Small intestine (tissue), 7 donors: Measurements from ENCODE around the gene CORO2B. TPM values are rescaled to one million over a fixed set of nuclear protein-coding genes. Genes with fewer than 3 reads are reported as not detected.

Source experiments
- DNase-seq, 2 donors: peaks; one replicate each; pipeline versions ENCODE4 v3.0.0 to v3.0.0-alpha.2; 2013
- FAIRE-seq: peaks from 2 replicates; lab custom pipeline; 2012; peaks lifted over from hg19 to GRCh38; lab: Jason Lieb, UNC
- H3K27ac ChIP-seq, 3 donors: one replicate each; pipeline ENCODE4 v1.5.1; 2013; ENCODE audit warnings: low read length in 2 of 3, mild to moderate bottlenecking in 2 of 3, control low read depth in 1 of 3, inconsistent platforms in 1 of 3, low read depth in 1 of 3, moderate library complexity in 1 of 3
- H3K27me3 ChIP-seq, 3 donors: one replicate each; pipeline ENCODE4 v1.6.1; 2013; ENCODE audit warnings: low read length in 3 of 3, inconsistent platforms in 1 of 3; ENCODE audit not compliant: control insufficient read depth in 3 of 3, insufficient read depth in 3 of 3
- H3K36me3 ChIP-seq, 3 donors: one replicate each; pipeline ENCODE4 v1.6.1; 2013; ENCODE audit warnings: low read length in 3 of 3, inconsistent platforms in 1 of 3, low read depth in 1 of 3, mild to moderate bottlenecking in 1 of 3, moderate library complexity in 1 of 3; ENCODE audit not compliant: control insufficient read depth in 3 of 3, insufficient read depth in 2 of 3
- H3K4me1 ChIP-seq, 3 donors: one replicate each; pipeline ENCODE4 v1.6.1; 2013; ENCODE audit warnings: low read length in 2 of 3, inconsistent platforms in 1 of 3, low read depth in 1 of 3, mild to moderate bottlenecking in 1 of 3, moderate library complexity in 1 of 3; ENCODE audit not compliant: control insufficient read depth in 3 of 3, insufficient read depth in 2 of 3
- H3K4me3 ChIP-seq, 3 donors: one replicate each; pipeline ENCODE4 v1.5.1; 2013; ENCODE audit warnings: low read length in 3 of 3, control low read depth in 1 of 3, inconsistent platforms in 1 of 3, low read depth in 1 of 3, mild to moderate bottlenecking in 1 of 3, moderate library complexity in 1 of 3
- H3K9me3 ChIP-seq, 2 donors: one replicate each; pipeline ENCODE4 v1.6.1; 2013; ENCODE audit warnings: low read depth in 1 of 2, low read length in 1 of 2; ENCODE audit not compliant: control insufficient read depth in 2 of 2, insufficient read depth in 1 of 2
- WGBS, 3 donors: extraction: QIAGEN DNeasy Blood & Tissue Kit; methylation state at CpG; one replicate each; pipeline ENCODE4 v1.1.7; 2013; 5-methylcytosine and 5-hydroxymethylcytosine counted together
- polyA plus RNA-seq, 4 donors: library from polyadenylated mRNA; stranded (reverse) in 3 of 4; unstranded in 1 of 4; fragments of 200-250 nt in 3 of 4; fragments of 120-200 nt in 1 of 4; gene quantifications; one replicate each; pipeline versions ENCODE4 v1.2.1 to v1.2.3, GENCODE V29; 2013
- donor health status: healthy with polysubstance abuse.
- donor health status: control.
- donor health status: control.
- donor health status: Bipolar disorder and iron deficiency.
- donor health status: healthy.

The CORO2B gene
- polyA plus RNA-seq, 4 donors, result 1.3 to 3.0 (median 1.7) TPM

GRCh38 chr15:68565234-68565633, 13.6 kb upstream of the CORO2B start:
- no peak for FAIRE-seq
- H3K4me1 ChIP-seq, result no peaks in the 10 kb centered on the region
- no peak overlapping the region for H3K4me3 ChIP-seq

GRCh38 chr15:68565726-68566125, 13.1 kb upstream of the CORO2B start:
- H3K36me3 ChIP-seq, result no peaks in the 10 kb centered on the region
- no peak overlapping the region for H3K27ac ChIP-seq
- H3K4me1 ChIP-seq, result no peaks in the 10 kb centered on the region
- no peak overlapping the region for H3K4me3 ChIP-seq
- H3K27me3 ChIP-seq, result peaks cover 0 to 37% (median 0%) of the 10 kb centered on the region in 3 donors
- DNase-seq (no peak), FAIRE-seq (no peak)
- H3K9me3 ChIP-seq, result no peaks in the 10 kb centered on the region
- WGBS, 3 donors, result 75 to 85% (median 77%) methylated on average over 4 of the region's 4 CpGs

More at GRCh38 chr15:68565234-68565633, 13.6 kb upstream of the CORO2B start:
- Histone ChIP-seq H3K9me3 (no peaks in the 10 kb centered on the region), H3K36me3 (no peaks in the 10 kb centered on the region), H3K27ac (no peak overlapping the region), H3K27me3 (peaks cover 0 to 37% (median 0%) of the 10 kb centered on the region in 3 donors)
- no peak for DNase-seq

DNA sequence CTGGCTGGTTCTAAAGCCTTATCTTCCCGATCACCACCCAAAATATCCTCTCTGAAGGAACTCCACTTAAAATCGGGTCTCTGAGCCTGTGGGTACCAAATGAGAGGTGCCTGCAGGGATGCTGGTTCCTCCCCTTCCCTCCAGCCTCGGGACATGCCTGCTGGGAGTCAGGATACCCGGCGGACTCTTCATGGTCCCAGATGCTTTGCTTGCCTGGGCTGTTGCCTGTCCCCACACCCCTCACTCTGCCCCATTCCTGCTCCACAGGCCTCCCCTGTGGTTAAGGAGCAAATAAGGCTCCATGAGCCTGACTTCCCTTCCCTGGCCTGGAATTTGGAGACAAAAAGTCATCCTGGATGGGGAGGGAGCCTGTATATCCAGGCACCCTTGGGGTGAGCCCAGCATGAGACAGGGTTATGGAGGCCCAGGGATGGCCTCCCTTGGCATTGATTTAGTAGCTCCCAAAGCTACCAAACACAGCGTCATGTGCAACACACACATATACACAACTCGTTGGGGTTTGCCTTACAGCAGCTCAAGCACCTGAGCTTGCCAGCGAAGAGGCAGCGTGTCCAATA, 12.3 kb upstream of the CORO2B start:
- peaks cover 0 to 32% (median 0%) of the 10 kb centered on the region in 3 donors for H3K27me3 ChIP-seq
- 56 to 69% (median 61%) methylated on average over 9 of the region's 9 CpGs for WGBS, 3 donors
- H3K9me3 ChIP-seq, result no peaks in the 10 kb centered on the region
- no peaks in the 10 kb centered on the region for H3K4me1 ChIP-seq
- H3K36me3 ChIP-seq, result no peaks in the 10 kb centered on the region
- H3K27ac ChIP-seq, result no peak overlapping the region
- no peak overlapping the region for H3K4me3 ChIP-seq
- FAIRE-seq (no peak), DNase-seq (no peak)

DNA sequence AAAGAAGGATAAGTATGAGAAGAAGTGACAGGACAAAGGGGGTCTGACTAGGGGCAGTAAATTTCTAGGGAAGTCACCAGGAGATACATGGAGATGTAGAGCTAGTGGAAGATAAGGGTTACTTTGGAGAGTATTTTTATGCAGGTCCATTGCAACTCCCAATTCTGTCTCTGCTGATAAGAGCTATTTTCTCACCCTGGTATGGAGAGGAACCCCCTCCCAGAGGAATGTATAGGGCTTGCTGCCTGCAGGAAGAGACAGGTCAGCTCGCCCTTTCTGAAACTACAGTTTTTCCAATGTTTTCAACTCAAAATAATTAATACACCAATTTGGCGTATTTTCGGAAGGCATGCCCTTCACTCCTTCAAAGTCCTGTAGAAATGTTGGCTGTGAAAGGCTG, 11.4 kb upstream of the CORO2B start:
- Histone ChIP-seq H3K27ac (no peak overlapping the region), H3K36me3 (no peaks in the 10 kb centered on the region), H3K9me3 (no peaks in the 10 kb centered on the region), H3K4me3 (no peak overlapping the region), H3K4me1 (no peaks in the 10 kb centered on the region), H3K27me3 (peaks cover 0 to 33% (median 0%) of the 10 kb centered on the region in 3 donors)
- FAIRE-seq, result no peak
- WGBS, 3 donors, result 86 to 94% (median 90%) methylated on average over 3 of the region's 3 CpGs
- no peak for DNase-seq

GRCh38 chr15:68570974-68571373, 7.8 kb upstream of the CORO2B start:
- Histone ChIP-seq H3K36me3 (no peaks in the 10 kb centered on the region), H3K4me1 (no peaks in the 10 kb centered on the region), H3K27me3 (peaks cover 3 to 56% (median 7%) of the 10 kb centered on the region in 3 donors), H3K4me3 (no peak overlapping the region), H3K27ac (no peak overlapping the region), H3K9me3 (no peaks in the 10 kb centered on the region)
- FAIRE-seq, result no peak
- no peak for DNase-seq
- 86 to 96% (median 88%) methylated on average over 1 of the region's 1 CpG for WGBS, 3 donors

GRCh38 chr15:68571582-68571981, 7.2 kb upstream of the CORO2B start:
- Histone ChIP-seq H3K4me1 (no peaks in the 10 kb centered on the region), H3K4me3 (no peak overlapping the region), H3K27ac (no peak overlapping the region), H3K9me3 (no peaks in the 10 kb centered on the region), H3K27me3 (peaks cover 3 to 60% (median 11%) of the 10 kb centered on the region in 3 donors), H3K36me3 (no peaks in the 10 kb centered on the region)
- WGBS, 3 donors, result 59 to 77% (median 63%) methylated on average over 4 of the region's 4 CpGs
- DNase-seq (no peak), FAIRE-seq (no peak)

DNA sequence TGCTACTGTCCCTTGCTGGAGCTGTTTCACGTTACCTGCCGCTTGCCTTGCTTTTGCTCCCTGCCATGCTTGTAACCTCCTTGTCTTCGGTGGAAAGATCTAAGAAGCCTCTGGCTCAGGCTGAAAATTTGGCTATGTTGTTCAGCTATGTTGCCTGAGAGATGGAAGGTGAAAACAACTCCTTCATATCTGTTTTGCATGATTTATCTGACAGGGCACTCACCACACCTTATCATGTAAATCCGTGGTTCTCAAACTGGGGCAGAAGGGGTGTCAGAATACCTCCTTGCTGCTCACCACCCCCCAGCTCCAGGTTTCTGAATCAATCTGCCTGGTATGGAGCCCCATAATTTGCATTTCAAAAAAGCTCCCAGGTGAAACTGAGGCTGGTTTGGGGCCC, 6.5 kb upstream of the CORO2B start:
- H3K9me3 ChIP-seq, result no peaks in the 10 kb centered on the region
- no peaks in the 10 kb centered on the region for H3K4me1 ChIP-seq
- FAIRE-seq (no peak), DNase-seq (no peak)
- no peak overlapping the region for H3K4me3 ChIP-seq
- 76 to 82% (median 77%) methylated on average over 4 of the region's 4 CpGs for WGBS, 3 donors
- peaks cover 3 to 62% (median 11%) of the 10 kb centered on the region in 3 donors for H3K27me3 ChIP-seq
- no peak overlapping the region for H3K27ac ChIP-seq
- H3K36me3 ChIP-seq, result no peaks in the 10 kb centered on the region

DNA sequence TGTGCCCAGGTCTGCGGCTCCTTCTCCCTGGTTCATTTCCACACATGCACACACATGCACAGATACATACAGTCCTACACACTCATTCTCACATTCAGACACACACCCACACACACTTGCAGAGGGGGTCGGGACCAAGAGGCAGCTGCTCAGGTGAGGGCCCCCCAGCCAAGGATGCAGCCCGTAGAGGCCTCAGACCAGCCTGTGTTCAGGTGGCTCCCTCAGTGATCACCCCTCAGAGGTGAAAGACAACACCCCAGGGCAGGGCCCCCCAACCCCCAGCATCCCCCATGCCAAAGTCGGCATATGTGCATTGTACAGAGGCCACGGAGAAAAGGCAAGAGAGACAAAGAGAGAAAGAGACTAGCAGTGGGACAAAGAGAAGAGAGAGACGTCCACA, 5.9 kb upstream of the CORO2B start:
- Histone ChIP-seq H3K27me3 (peaks cover 3 to 66% (median 11%) of the 10 kb centered on the region in 3 donors), H3K4me3 (no peak overlapping the region), H3K27ac (no peak overlapping the region), H3K36me3 (no peaks in the 10 kb centered on the region), H3K4me1 (peaks cover 0 to 6% (median 0%) of the 10 kb centered on the region in 3 donors), H3K9me3 (no peaks in the 10 kb centered on the region)
- no peak for DNase-seq
- 70 to 80% (median 71%) methylated on average over 6 of the region's 6 CpGs for WGBS, 3 donors
- no peak for FAIRE-seq

- Histone ChIP-seq H3K4me1 (peaks cover 0 to 9% (median 0%) of the 10 kb centered on the region in 3 donors), H3K9me3 (no peaks in the 10 kb centered on the region), H3K27me3 (peaks cover 5 to 70% (median 11%) of the 10 kb centered on the region in 3 donors), H3K36me3 (no peaks in the 10 kb centered on the region), H3K27ac (no peak overlapping the region), H3K4me3 (no peak overlapping the region)
- 60 to 74% (median 63%) methylated on average over 4 of the region's 4 CpGs for WGBS, 3 donors
- FAIRE-seq (no peak), DNase-seq (peak in 1 of 2 donors; percentile 22)
These were observed 4.7 kb upstream of the CORO2B start for GRCh38 chr15:68574046-68574445.
